ENCODE data around the gene SACM1L. TPM values are rescaled to one million over a fixed set of nuclear protein-coding genes. Genes with fewer than 3 reads are reported as not detected.

SACM1L gene
- total RNA-seq, 6 experiments from 2014 or later, result 43.9 to 51.3 (median 47.8) TPM

- H3K27ac Mint-ChIP-seq, result 0 out of 2 replicates have a peak overlapping the region, but pooled peaks have one; percentile 75
- DNase-seq, result no peak
- TF ChIP-seq CTCF (IDR thresholded peaks at IDR 0.05), result no peak
- no peaks in the 10 kb centered on the region for H3K9me3 Mint-ChIP-seq
- no peak overlapping the region for H3K4me3 Mint-ChIP-seq
- H3K4me1 Mint-ChIP-seq (ENCODE audit: low read depth), result peaks cover 18% of the 10 kb centered on the region
- peaks cover 41% of the 10 kb centered on the region for H3K36me3 Mint-ChIP-seq (ENCODE audit: low read depth)
- H3K27me3 Mint-ChIP-seq (ENCODE audit: insufficient read depth), result peaks cover 2% of the 10 kb centered on the region
Measured at GRCh38 chr3:45677841-45678240, 11.4 kb upstream of the SACM1L start.

GRCh38 chr3:45679805-45680204, 9.4 kb upstream of the SACM1L start:
- peaks cover 18% of the 10 kb centered on the region for H3K4me1 Mint-ChIP-seq (ENCODE audit: low read depth)
- H3K4me3 Mint-ChIP-seq, result no peak overlapping the region
- no peak for DNase-seq
- peaks cover 5% of the 10 kb centered on the region for H3K27me3 Mint-ChIP-seq (ENCODE audit: insufficient read depth)
- no peak overlapping the region for H3K27ac Mint-ChIP-seq
- peaks cover 41% of the 10 kb centered on the region for H3K36me3 Mint-ChIP-seq (ENCODE audit: low read depth)
- no peaks in the 10 kb centered on the region for H3K9me3 Mint-ChIP-seq
- TF ChIP-seq CTCF (IDR thresholded peaks at IDR 0.05), result no peak

- H3K27ac Mint-ChIP-seq, result no peak overlapping the region
- H3K27me3 Mint-ChIP-seq (ENCODE audit: insufficient read depth), result peaks cover 7% of the 10 kb centered on the region
- no peaks in the 10 kb centered on the region for H3K9me3 Mint-ChIP-seq
- DNase-seq, result no peak
- peaks cover 41% of the 10 kb centered on the region for H3K36me3 Mint-ChIP-seq (ENCODE audit: low read depth)
- no peak for TF ChIP-seq CTCF (IDR thresholded peaks at IDR 0.05)
- H3K4me1 Mint-ChIP-seq (ENCODE audit: low read depth), result peaks cover 16% of the 10 kb centered on the region
- no peak overlapping the region for H3K4me3 Mint-ChIP-seq
Measured at GRCh38 chr3:45681221-45681620, 8.0 kb upstream of the SACM1L start.

- TF ChIP-seq CTCF (IDR thresholded peaks at IDR 0.05), result no peak
- Mint-ChIP-seq H3K27ac (no peak overlapping the region), H3K9me3 (no peaks in the 10 kb centered on the region), H3K4me1 (ENCODE audit: low read depth) (peaks cover 10% of the 10 kb centered on the region), H3K36me3 (ENCODE audit: low read depth) (peaks cover 41% of the 10 kb centered on the region), H3K4me3 (no peak overlapping the region), H3K27me3 (ENCODE audit: insufficient read depth) (peaks cover 6% of the 10 kb centered on the region)
- no peak for DNase-seq
Measured at GRCh38 chr3:45681846-45682245, 7.3 kb upstream of the SACM1L start.

GRCh38 chr3:45682311-45682710, 6.9 kb upstream of the SACM1L start:
- H3K36me3 Mint-ChIP-seq (ENCODE audit: low read depth), result peaks cover 38% of the 10 kb centered on the region
- no peaks in the 10 kb centered on the region for H3K9me3 Mint-ChIP-seq
- H3K4me1 Mint-ChIP-seq (ENCODE audit: low read depth), result peaks cover 5% of the 10 kb centered on the region
- TF ChIP-seq CTCF (IDR thresholded peaks at IDR 0.05), result no peak
- peaks cover 5% of the 10 kb centered on the region for H3K27me3 Mint-ChIP-seq (ENCODE audit: insufficient read depth)
- no peak overlapping the region for H3K27ac Mint-ChIP-seq
- DNase-seq, result no peak
- no peak overlapping the region for H3K4me3 Mint-ChIP-seq

GRCh38 chr3:45682786-45683185, 6.4 kb upstream of the SACM1L start:
- Mint-ChIP-seq H3K9me3 (no peaks in the 10 kb centered on the region), H3K36me3 (ENCODE audit: low read depth) (peaks cover 34% of the 10 kb centered on the region)
- TF ChIP-seq CTCF (IDR thresholded peaks at IDR 0.05), result no peak

More at GRCh38 chr3:45682786-45683185, 6.4 kb upstream of the SACM1L start:
- H3K4me3 Mint-ChIP-seq, result no peak overlapping the region
- peaks cover 1% of the 10 kb centered on the region for H3K4me1 Mint-ChIP-seq (ENCODE audit: low read depth)
- peaks cover 5% of the 10 kb centered on the region for H3K27me3 Mint-ChIP-seq (ENCODE audit: insufficient read depth)
- H3K27ac Mint-ChIP-seq, result no peak overlapping the region
- no peak for DNase-seq

Data from HFFc6 (cell line).